Measurements from ENCODE around the gene MAP1LC3A.
"Not testable (repeated sequence)": the region's sequence is repeated elsewhere in the genome, so short reads cannot be mapped to it uniquely, and the experiment has no call there.

MAP1LC3A gene

DNA sequence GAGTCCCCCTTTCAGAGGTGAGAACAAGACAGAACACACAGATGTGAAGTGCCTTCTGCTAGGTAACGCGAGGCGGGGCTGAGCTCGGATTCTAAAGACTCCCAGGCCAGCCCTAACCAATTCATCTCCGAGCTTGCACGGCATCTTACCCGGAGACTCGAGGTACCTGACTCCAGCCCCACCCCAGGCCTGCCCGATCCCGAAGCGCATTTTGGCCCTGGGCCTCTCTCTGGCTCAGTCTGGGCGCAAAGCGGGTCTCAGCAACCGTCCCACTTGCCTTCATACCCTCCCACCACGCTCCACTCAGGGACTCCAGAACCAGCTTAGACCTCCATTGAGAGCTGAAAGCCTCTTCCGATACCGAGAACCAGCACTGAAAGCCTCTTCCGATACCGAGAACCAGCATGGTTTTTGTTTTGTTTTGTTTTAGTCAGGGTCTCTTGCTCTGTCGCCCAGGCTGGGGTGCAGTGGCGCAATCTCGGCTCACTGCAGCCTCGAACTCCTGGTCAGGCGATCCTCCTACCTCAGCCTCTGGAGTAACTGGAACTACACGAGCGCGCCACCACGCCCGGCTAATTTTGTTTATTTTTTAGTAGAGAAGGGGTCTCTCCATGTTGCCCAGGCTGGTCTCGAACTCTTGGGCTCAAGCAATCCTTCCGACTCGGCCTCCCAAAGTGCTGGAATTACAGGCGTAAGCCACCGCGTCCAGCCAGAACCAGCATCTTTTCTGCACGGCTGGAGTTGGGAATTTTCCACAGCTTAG lies 42.9 kb upstream of the MAP1LC3A start:
- peak overlapping the region; percentile 59 for H3K4me3 ChIP-seq (replicated peaks; ENCODE audit: low read depth, low read length)
- DNase-seq (ENCODE audit: extremely low read depth, low read depth), result no peak
- TF ChIP-seq, protein P1, sequence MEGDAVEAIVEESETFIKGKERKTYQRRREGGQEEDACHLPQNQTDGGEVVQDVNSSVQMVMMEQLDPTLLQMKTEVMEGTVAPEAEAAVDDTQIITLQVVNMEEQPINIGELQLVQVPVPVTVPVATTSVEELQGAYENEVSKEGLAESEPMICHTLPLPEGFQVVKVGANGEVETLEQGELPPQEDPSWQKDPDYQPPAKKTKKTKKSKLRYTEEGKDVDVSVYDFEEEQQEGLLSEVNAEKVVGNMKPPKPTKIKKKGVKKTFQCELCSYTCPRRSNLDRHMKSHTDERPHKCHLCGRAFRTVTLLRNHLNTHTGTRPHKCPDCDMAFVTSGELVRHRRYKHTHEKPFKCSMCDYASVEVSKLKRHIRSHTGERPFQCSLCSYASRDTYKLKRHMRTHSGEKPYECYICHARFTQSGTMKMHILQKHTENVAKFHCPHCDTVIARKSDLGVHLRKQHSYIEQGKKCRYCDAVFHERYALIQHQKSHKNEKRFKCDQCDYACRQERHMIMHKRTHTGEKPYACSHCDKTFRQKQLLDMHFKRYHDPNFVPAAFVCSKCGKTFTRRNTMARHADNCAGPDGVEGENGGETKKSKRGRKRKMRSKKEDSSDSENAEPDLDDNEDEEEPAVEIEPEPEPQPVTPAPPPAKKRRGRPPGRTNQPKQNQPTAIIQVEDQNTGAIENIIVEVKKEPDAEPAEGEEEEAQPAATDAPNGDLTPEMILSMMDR (IDR thresholded peaks at IDR 0.05; ENCODE audit: low read depth, low read length, missing control alignments), result no peak

GRCh38 chr20:34516247-34517113 lies 42.0 kb upstream of the MAP1LC3A start, which contains the start of gene DYNLRB1:
DYNLRB1 (plus strand) TSS chr20:34516422; CDS start chr20:34516459, 37 bp downstream.
- peak; percentile 84 for DNase-seq (ENCODE audit: extremely low read depth, low read depth)
- H3K4me3 ChIP-seq (replicated peaks; ENCODE audit: low read depth, low read length), result peak within 1 kb of the TSS; percentile 59
- TF ChIP-seq, protein P1 (IDR thresholded peaks at IDR 0.05; ENCODE audit: low read depth, low read length, missing control alignments), result no peak

- TF ChIP-seq, protein P1 (IDR thresholded peaks at IDR 0.05; ENCODE audit: low read depth, low read length, missing control alignments), result no peak
- H3K4me3 ChIP-seq (replicated peaks; ENCODE audit: low read depth, low read length), result peak overlapping the region; percentile 59
- DNase-seq (ENCODE audit: extremely low read depth, low read depth), result no peak
Observed at GRCh38 chr20:34517114-34517505, 41.4 kb upstream of the MAP1LC3A start.

- H3K4me3 ChIP-seq (replicated peaks; ENCODE audit: low read depth, low read length); DNase-seq (ENCODE audit: extremely low read depth, low read depth): not testable (repeated sequence)
Observed at GRCh38 chr20:34518863-34519262, 39.7 kb upstream of the MAP1LC3A start.

DNA sequence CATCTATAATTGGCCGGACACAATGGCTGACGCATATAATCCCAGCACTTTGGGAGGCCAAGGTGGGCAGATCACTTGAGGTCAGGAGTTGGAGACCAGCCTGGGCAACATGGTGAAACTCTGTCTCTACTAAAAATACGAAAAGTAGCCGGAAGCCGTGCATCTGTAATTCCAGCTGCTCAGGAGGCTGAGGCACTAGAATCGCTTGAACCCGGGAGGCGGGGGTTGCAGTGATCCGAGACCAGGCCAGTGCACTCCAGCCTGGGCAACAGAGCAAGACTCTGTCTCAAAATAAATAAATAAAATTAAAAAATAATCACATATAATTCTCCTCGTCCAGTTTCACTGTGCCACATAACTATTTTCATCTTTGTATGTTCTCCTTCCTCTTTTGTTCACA lies 38.7 kb upstream of the MAP1LC3A start:
- not testable (repeated sequence) for H3K4me3 ChIP-seq (replicated peaks; ENCODE audit: low read depth, low read length); DNase-seq (ENCODE audit: extremely low read depth, low read depth)

GRCh38 chr20:34522969-34523871 lies 35.3 kb upstream of the MAP1LC3A start:
- TF ChIP-seq, protein P1 (IDR thresholded peaks at IDR 0.05; ENCODE audit: low read depth, low read length, missing control alignments), result peak; percentile 76
- DNase-seq (ENCODE audit: extremely low read depth, low read depth), result no peak
- H3K4me3 ChIP-seq (replicated peaks; ENCODE audit: low read depth, low read length), result no peak overlapping the region

DNA sequence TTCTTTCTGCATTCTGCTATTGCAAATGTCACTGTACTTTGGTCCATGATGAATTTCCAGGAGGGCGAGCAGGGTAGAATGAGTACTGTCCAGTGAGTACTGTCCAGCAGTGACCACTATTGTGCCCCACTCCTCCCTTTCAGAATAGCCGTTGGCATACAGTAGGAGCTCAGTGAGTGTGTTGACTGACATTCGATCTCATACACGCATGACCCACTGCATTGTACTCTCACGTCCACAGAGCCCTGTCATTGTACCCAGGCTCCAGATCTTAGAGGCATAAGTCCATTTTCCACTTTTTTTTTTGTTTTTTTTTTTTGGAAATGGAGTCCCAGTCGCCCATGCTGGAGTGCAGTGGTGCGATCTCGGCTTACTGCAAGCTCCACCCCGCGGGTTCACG lies 34.1 kb upstream of the MAP1LC3A start:
- no peak for DNase-seq (ENCODE audit: extremely low read depth, low read depth)
- TF ChIP-seq, protein P1 (IDR thresholded peaks at IDR 0.05; ENCODE audit: low read depth, low read length, missing control alignments), result no peak
- H3K4me3 ChIP-seq (replicated peaks; ENCODE audit: low read depth, low read length), result no peak overlapping the region

Measured in HFF-Myc (cell line).